ENCODE results near the gene ADGRV1.

DNA sequence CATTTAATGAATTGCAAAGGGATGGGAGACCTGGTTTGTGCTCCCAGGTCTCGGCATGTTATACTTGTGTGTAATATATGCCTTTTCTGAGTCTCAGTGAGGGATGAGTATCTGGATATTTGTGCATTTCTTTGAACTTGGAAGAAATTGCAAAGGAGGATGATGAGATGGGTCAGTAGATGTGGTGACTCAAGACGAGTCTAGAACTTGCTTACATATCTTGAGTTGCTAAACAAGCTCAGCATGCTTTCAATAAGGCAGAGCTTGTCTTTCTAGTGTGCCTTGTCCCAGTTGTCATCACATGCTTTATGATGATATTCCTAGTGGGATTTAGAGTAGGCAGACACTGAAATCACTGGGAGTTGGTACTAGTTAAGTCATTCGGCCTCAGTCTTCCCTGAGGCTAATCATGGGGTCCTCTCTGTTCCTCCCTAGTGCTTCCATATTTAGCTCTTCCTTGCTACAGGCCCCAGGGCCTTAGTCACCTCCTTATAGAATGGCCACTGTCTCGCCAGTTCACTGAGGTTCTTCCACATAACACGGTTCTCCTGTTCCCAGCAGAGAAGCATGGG is 602.2 kb downstream of the ADGRV1 start:
- TF ChIP-seq POLR2AphosphoS5 (IDR thresholded peaks at IDR 0.05): no peak
- TF ChIP-seq POLR2A (IDR thresholded peaks at IDR 0.05): no peak
- TF ChIP-seq, protein P1, sequence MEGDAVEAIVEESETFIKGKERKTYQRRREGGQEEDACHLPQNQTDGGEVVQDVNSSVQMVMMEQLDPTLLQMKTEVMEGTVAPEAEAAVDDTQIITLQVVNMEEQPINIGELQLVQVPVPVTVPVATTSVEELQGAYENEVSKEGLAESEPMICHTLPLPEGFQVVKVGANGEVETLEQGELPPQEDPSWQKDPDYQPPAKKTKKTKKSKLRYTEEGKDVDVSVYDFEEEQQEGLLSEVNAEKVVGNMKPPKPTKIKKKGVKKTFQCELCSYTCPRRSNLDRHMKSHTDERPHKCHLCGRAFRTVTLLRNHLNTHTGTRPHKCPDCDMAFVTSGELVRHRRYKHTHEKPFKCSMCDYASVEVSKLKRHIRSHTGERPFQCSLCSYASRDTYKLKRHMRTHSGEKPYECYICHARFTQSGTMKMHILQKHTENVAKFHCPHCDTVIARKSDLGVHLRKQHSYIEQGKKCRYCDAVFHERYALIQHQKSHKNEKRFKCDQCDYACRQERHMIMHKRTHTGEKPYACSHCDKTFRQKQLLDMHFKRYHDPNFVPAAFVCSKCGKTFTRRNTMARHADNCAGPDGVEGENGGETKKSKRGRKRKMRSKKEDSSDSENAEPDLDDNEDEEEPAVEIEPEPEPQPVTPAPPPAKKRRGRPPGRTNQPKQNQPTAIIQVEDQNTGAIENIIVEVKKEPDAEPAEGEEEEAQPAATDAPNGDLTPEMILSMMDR (IDR thresholded peaks at IDR 0.05): no peak
- TF ChIP-seq EP300 (IDR thresholded peaks at IDR 0.05; ENCODE audit: low read depth): no peak
